Breast epithelium (tissue), 3 donors: ENCODE results near the gene APLP2.

Experiments
- CTCF ChIP-seq, 3 donors: fragments of 450-650 bp; IDR thresholded peaks; one replicate each; pipeline ENCODE4 v1.5.1; 2016 to 2017; ENCODE audit warnings: antibody characterized with exemption in 3 of 3, mild to moderate bottlenecking in 3 of 3, moderate library complexity in 3 of 3
- POLR2A ChIP-seq: fragments of 450-650 bp; IDR thresholded peaks from one replicate; pipeline ENCODE4 v1.6.1; 2016; ENCODE audit warnings: antibody characterized with exemption, mild to moderate bottlenecking, moderate library complexity
- POLR2AphosphoS5 ChIP-seq, 3 donors: sonication (generic); formaldehyde crosslinking; IDR thresholded peaks; one replicate each; pipeline ENCODE4 v1.6.1; 2017; ENCODE audit warnings: antibody characterized with exemption in 3 of 3

GRCh38 chr11:130159139-130159538, 89.4 kb downstream of the APLP2 start:
- TF ChIP-seq POLR2AphosphoS5 (IDR thresholded peaks at IDR 0.05) (no peak), CTCF (IDR thresholded peaks at IDR 0.05) (no peak), POLR2A (no peak)
